ENCODE measurements around the gene ELOVL6.
A peak's percentile ranks its signal among the peaks of the same experiment; 100 is the strongest.
"Not testable (repeated sequence)": the region's sequence is repeated elsewhere in the genome, so short reads cannot be mapped to it uniquely, and the experiment has no call there.

Gene ELOVL6

DNA sequence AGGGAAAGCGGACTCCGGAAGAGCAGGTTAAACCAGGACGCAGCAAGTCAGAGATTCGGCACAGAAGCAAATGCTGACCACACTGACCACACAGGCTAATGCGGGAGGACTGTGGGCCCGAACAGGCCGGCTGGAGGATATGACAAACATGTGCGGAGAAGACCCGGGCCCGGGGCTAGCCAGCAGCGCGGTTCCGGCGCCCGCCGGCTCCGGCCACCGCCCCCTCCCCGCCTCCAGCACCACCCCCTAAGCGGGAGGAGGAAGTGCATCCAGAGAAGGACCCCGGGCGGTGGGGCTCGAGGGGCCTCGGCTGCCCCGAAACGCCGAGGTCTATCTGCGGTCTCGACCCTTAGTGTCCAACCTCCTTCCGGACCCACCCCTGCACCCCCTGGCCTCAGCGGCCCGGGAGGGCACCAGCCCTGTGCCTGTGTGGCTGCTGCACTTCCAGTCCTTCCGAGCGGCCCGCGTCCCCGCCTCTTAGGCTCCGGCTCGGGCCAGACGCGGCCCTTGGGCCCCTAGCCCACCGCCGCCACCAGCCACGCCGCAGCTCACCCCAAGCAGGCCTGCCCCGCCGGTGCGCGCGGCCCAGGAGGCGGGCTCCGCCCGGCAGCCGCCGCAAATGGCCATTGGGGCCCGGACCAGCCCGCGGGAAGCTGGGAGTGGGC is 2.1 kb downstream of the ELOVL6 start:
- DNase-seq: peak; percentile 49

DNA sequence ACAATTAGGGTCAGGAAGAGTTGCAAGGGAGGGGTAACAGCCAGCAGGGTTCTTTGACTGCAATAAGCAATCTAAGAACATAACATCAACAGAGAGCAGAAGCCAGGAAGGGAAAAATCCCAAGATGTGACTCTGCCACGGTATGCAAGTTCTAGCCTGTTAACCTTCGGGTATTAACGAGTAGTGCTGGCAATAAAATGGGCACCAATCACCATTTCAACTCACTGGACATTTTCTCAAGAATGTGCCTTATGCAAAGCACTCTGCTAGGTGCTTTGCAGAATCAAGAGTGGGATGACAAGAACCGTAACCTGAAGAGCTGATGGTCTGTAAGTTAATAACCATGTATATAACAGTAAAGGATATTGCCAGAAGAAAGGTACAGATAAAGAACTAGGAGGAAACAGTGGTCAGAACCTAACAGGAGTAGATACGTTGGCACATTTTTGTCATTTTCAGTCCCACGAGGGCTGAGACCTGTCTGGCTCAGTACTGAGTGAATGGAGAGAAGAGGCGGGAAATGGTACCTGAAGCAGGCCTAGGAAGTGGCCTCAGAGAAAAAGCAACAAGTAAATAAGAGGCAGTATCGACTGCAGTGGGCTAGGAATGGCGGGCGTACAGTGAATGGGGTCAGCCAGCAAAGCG is 2.7 kb downstream of the ELOVL6 start:
- peak; percentile 26 for DNase-seq

DNA sequence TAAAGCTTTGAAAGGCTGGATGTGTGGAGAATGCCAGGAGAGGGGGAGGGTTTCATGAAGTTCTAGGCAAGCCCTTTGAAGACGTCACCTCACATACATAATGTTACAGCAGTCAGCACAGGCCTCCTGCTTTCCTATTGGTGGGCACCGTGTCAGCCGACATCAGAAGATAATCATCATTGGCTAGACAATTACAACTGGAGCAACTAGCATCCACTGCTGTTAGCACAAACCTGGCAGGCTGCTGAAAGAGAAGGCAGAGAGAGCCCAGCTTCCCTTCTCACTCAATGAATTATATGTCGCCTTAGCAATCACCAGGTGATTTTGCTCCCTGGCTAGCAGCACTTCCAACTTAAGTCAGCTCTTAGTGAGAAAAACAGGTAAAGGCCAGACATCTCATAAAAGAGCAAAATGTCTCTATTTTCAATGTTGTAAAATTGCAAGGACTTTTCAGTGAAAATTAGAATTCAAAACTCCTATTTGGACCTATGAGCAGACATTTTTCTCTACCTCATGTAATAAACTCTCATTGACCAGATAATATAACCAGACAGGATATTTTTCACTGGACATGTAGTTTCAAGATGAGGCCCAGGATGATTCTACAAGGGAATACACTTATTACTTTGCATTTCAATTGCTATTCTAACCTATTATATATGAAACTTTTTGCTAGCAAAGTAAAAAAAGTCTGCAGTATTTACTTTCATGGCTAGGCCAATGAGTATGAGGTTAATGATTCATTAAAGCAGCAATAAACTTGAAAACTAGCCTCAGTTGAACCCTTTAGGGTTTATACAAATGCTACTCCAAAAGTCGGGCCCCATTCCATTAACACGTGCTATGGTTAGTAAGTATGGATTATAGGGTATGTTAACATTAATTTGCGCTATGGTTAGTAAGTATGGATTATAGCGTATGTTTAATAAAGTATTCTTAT is 4.3 kb downstream of the ELOVL6 start:
- peak; percentile 77 for DNase-seq

GRCh38 chr4:110193287-110193686 is 5.1 kb downstream of the ELOVL6 start:
- DNase-seq: not testable (repeated sequence)

- DNase-seq: no peak
Observed at GRCh38 chr4:110190249-110190648, 8.2 kb downstream of the ELOVL6 start.

- DNase-seq: no peak
Observed at GRCh38 chr4:110188113-110188512, 10.3 kb downstream of the ELOVL6 start.

DNA sequence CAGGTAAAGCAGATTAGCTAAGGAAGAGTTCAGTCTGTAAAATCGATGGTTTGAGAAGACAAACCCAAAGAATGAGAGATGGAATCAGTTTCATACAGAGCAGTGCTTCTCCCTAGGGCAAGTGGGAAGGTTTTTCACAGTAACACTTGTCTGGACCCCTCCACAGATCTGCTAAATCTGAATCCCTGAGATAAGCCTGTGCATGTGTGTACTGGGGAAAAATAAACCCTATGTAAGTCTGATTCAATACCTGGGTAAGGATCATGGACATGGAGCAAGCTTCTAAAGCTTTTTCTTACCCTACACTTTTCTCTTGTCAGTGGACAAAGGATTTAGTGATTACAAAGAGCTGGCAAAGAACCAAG is 13.6 kb downstream of the ELOVL6 start:
- DNase-seq: no peak

DNA sequence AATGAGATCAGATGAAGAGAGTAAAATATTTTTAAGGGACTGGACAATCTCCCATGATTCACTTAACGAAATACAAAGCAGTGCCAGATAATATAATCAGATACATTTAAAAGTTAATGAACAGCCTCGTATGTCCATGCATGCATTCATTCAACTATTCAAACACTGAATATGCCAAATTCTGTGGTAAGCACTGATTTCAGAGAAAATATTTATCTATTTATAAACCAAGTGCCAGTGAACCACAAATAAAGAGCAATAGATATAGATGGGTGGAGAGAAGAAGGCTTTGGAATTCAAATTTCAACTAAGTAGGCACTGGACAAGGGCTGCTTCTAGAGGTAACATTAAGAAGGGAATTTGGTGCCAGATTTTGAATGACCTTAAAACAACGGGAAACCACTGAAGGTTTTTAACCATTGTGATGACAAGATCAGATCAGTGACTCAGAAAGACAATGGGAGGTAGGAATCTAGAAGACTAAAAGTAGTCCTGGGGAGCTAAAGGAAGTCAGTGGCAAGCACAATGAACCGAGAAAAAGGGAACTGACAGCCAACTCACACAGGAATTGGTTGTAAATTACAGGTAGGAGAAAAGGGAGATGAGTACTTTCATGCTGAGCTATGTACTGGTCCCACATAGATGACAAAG is 14.2 kb downstream of the ELOVL6 start:
- DNase-seq: no peak

- DNase-seq: no peak
Observed at GRCh38 chr4:110183643-110184042, 14.8 kb downstream of the ELOVL6 start.

GRCh38 chr4:110183058-110183457 is 15.4 kb downstream of the ELOVL6 start:
- no peak for DNase-seq

GRCh38 chr4:110181890-110182289 is 16.5 kb downstream of the ELOVL6 start:
- no peak for DNase-seq

DNA sequence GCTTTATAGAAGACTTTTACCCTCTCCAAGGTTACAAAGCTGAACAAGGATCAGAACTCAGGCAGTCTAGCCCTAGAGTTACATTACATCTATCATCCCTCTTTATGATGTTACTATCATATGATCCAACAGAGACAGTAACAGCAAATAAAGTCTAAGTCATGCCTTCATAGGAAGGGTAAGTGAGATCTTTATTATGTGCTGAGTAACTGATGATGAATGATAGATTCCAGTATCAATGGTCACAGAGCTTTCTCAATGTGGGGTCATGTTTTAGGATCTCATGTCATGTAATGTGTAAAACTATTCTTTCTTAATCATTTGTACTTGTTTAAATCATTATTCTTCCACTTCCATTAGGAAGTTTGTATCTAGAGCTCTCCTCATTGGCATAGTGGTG is 22.8 kb downstream of the ELOVL6 start:
- no peak for DNase-seq

- DNase-seq: no peak
Observed at GRCh38 chr4:110172972-110173371, 25.4 kb downstream of the ELOVL6 start.

- no peak for DNase-seq
Observed at GRCh38 chr4:110171971-110172370, 26.4 kb downstream of the ELOVL6 start.

GRCh38 chr4:110170861-110171260 is 27.6 kb downstream of the ELOVL6 start:
- DNase-seq: no peak

DNA sequence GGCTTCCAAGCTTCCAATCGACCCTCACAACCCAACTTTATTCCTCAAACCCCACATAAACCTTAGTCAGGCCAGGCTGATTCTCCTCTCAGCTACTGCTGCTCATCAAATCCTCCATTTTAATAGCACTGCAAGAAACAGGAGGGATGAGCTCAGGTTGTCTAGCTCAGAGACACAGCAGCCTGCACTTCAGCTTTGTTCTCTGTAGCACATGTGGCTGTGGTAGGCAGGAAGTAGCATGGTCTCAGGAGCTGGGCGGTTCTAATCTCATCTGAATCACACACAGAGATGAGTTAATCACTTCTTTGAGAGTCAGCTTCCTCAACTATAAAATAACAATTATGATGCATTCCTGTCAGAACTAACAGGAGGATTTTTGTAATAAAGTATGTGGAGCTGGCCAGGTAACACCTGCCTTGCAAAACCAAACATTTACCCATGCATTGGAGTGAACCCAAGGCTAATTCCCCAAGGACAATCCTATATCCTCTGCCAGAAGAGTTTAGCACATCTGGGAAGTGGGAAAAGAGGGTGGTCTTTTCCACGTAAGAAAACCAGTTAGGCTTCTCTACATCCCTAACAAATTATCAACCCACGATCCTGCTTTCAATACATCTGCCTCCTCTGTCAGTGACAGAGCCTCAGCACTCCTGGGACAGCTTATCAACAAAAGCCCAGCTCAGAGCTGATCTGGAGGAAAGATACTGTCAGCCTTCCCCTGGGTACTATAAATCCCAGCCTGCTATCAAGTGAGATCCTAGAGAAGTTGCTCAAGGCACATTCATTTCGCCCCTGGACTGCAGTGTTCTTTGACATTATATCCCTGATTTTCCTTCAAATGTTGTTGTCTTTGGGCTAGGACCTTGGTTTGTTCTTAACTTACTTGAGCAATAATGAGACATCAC is 32.8 kb downstream of the ELOVL6 start:
- DNase-seq: peak; percentile 79

- peak; percentile 43 for DNase-seq
Observed at GRCh38 chr4:110164856-110165255, 33.6 kb downstream of the ELOVL6 start.

DNA sequence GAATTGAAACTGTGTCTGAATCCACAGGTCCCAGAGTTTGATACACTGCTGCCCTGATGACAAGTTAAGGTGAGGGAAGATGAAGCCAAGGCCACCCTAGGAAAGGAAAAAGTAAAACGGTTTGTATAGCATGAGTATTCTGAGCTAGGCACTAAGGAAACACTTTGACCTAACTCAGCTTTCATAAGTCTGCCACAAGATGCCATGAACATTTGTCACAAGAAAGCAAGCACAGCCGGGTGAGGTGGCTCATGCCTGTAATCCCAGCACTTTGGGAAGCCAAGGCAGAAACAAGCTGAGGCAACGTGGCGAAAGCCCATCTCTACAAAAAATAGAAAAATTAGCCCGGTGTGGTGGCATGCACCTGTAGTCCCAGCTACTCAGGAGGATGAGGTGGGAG is 34.2 kb downstream of the ELOVL6 start:
- no peak for DNase-seq

GRCh38 chr4:110163327-110164069 is 34.9 kb downstream of the ELOVL6 start:
- DNase-seq: no peak

DNA sequence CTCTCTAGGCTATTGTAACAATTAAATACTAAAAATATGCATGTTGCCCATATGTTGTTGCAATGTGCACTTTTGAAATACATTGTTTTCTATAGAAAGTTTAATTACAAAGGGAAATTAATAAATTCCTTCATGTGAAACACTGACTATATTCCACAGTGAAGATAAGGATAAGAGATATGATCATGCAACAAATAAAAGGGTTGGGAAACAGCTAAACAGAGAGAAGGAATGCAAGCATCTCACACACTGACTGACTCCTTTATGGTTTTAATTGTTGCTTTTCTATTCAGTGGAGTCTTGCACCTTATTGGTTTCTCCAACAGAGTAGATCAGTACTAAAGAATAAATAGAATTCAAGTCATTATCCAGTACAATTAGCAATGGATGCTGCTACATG is 37.8 kb downstream of the ELOVL6 start:
- no peak for DNase-seq

GRCh38 chr4:110159541-110159940 is 38.9 kb downstream of the ELOVL6 start:
- no peak for DNase-seq
